ENCODE data around the gene FNDC11. TPM values are rescaled to one million over a fixed set of nuclear protein-coding genes. Genes with fewer than 3 reads are reported as not detected.

The FNDC11 gene
- total RNA-seq, 2 experiments from 2014 or later, result 1.7 to 1.8 TPM

DNA sequence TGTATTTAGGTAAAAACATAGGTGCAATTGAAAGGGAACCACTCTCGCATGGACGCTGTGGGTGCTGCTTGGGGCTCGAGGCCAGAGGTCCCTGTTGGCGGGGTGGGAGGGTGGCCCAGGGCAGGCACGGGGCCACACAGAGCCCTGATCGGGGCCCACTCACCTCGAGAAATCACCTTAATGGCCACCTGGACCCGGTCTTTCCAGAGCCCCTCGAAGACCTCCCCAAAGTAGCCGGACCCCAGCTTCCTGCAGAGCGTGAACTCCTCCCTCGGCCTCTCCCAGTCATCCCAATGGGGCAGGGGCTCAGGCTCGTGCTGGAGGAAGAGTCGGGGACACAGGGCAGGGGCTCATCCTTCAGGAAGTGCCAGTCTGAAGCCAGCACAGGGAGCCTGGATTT lies 20.6 kb upstream of the FNDC11 start:
- ChIA-PET POLR2A (no interaction called here), CTCF (no interaction called here)
- DNase-seq (peak in 1 of 14 experiments; percentile 21), ATAC-seq (ENCODE audit: poor library complexity) (no peak)
- Mint-ChIP-seq H3K4me1 (ENCODE audit: low read depth) (peaks cover 22% of the 10 kb centered on the region), H3K27me3 (no peaks in the 10 kb centered on the region), H3K4me3 (no peak overlapping the region), H3K9me3 (no peaks in the 10 kb centered on the region), H3K27ac (no peak overlapping the region), H3K36me3 (ENCODE audit: low read depth) (no peaks in the 10 kb centered on the region)
- TF ChIP-seq, protein P1, sequence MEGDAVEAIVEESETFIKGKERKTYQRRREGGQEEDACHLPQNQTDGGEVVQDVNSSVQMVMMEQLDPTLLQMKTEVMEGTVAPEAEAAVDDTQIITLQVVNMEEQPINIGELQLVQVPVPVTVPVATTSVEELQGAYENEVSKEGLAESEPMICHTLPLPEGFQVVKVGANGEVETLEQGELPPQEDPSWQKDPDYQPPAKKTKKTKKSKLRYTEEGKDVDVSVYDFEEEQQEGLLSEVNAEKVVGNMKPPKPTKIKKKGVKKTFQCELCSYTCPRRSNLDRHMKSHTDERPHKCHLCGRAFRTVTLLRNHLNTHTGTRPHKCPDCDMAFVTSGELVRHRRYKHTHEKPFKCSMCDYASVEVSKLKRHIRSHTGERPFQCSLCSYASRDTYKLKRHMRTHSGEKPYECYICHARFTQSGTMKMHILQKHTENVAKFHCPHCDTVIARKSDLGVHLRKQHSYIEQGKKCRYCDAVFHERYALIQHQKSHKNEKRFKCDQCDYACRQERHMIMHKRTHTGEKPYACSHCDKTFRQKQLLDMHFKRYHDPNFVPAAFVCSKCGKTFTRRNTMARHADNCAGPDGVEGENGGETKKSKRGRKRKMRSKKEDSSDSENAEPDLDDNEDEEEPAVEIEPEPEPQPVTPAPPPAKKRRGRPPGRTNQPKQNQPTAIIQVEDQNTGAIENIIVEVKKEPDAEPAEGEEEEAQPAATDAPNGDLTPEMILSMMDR (IDR thresholded peaks at IDR 0.05), result no peak
- Histone ChIP-seq H3K4me1 (ENCODE audit: insufficient read depth, low read length) (peaks cover 22% of the 10 kb centered on the region), H3K4me3 (ENCODE audit: low read length) (no peak overlapping the region), H3K27ac (ENCODE audit: low read depth in 1 of 2, low read length in 2 of 2) (no peak overlapping the region), H3K27me3 (ENCODE audit: control insufficient read depth in 1 of 2, insufficient read depth in 2 of 2, low read length in 2 of 2) (no peaks in the 10 kb centered on the region), H3K9me3 (ENCODE audit: control insufficient read depth in 1 of 2, insufficient read depth in 1 of 2, low read length in 2 of 2) (peaks cover 0 to 8% of the 10 kb centered on the region in 2 experiments), H3K36me3 (ENCODE audit: insufficient read depth, low read length) (no peaks in the 10 kb centered on the region)
- intact Hi-C loops (cut with DNase I, micrococcal nuclease), result no loop called here

GRCh38 chr20:63533871-63534393 lies 20.0 kb upstream of the FNDC11 start:
- ATAC-seq (ENCODE audit: poor library complexity) (no peak), DNase-seq (peak in 1 of 14 experiments; percentile 28)
- H3K36me3 Mint-ChIP-seq (ENCODE audit: low read depth), result no peaks in the 10 kb centered on the region
- no peak overlapping the region for H3K4me3 ChIP-seq (ENCODE audit: low read length)
- H3K9me3 Mint-ChIP-seq, result no peaks in the 10 kb centered on the region
- intact Hi-C loops (cut with DNase I, micrococcal nuclease), result no loop called here
- ChIA-PET POLR2A (interaction anchor here (0.7 kb wide), 1 partner anchor 12 kb away, joined by 3 read pairs; no protein-coding TSS in a partner anchor), CTCF (no interaction called here)
- H3K27ac ChIP-seq (ENCODE audit: low read depth in 1 of 2, low read length in 2 of 2), result no peak overlapping the region
- H3K27ac Mint-ChIP-seq, result no peak overlapping the region
- no peaks in the 10 kb centered on the region for H3K27me3 ChIP-seq (ENCODE audit: control insufficient read depth in 1 of 2, insufficient read depth in 2 of 2, low read length in 2 of 2)
- TF ChIP-seq, protein P1 (IDR thresholded peaks at IDR 0.05), result no peak
- peaks cover 28% of the 10 kb centered on the region for H3K4me1 ChIP-seq (ENCODE audit: insufficient read depth, low read length)
- peaks cover 22% of the 10 kb centered on the region for H3K4me1 Mint-ChIP-seq (ENCODE audit: low read depth)
- H3K9me3 ChIP-seq (ENCODE audit: control insufficient read depth in 1 of 2, insufficient read depth in 1 of 2, low read length in 2 of 2), result peaks cover 0 to 8% of the 10 kb centered on the region in 2 experiments
- no peak overlapping the region for H3K4me3 Mint-ChIP-seq
- H3K27me3 Mint-ChIP-seq, result no peaks in the 10 kb centered on the region
- H3K36me3 ChIP-seq (ENCODE audit: insufficient read depth, low read length), result no peaks in the 10 kb centered on the region

DNA sequence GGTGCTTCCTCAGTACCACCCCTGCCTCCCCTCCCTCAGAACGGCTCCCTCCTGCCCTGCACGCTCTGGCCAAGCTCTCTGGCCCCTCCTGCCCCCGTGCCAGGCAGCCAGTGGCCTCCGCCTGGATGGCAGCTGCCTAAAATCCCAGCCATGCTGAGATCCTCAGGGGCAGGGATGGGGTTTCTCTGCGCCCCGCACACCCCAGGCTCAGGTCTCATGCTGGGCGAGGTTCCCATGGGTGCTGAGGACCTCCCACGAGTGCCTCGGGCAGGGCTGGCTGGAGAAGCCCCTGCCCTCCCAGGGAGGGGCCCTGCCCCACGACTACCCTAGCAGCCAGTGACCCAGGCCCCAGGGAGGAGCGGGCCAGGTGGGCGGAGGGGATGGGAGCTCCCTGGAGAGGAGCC lies 19.5 kb upstream of the FNDC11 start:
- no peak overlapping the region for H3K4me3 Mint-ChIP-seq
- Histone ChIP-seq H3K36me3 (ENCODE audit: insufficient read depth, low read length) (no peaks in the 10 kb centered on the region), H3K4me3 (ENCODE audit: low read length) (no peak overlapping the region), H3K27me3 (ENCODE audit: control insufficient read depth in 1 of 2, insufficient read depth in 2 of 2, low read length in 2 of 2) (no peaks in the 10 kb centered on the region), H3K27ac (ENCODE audit: low read depth in 1 of 2, low read length in 2 of 2) (no peak overlapping the region), H3K4me1 (ENCODE audit: insufficient read depth, low read length) (peaks cover 33% of the 10 kb centered on the region), H3K9me3 (ENCODE audit: control insufficient read depth in 1 of 2, insufficient read depth in 1 of 2, low read length in 2 of 2) (peaks cover 0 to 8% of the 10 kb centered on the region in 2 experiments)
- H3K27ac Mint-ChIP-seq, result no peak overlapping the region
- CTCF ChIA-PET, result no interaction called here
- TF ChIP-seq, protein P1 (IDR thresholded peaks at IDR 0.05), result no peak
- H3K4me1 Mint-ChIP-seq (ENCODE audit: low read depth), result peaks cover 22% of the 10 kb centered on the region
- no peaks in the 10 kb centered on the region for H3K36me3 Mint-ChIP-seq (ENCODE audit: low read depth)
- POLR2A ChIA-PET, result interaction anchor here (0.7 to 1.2 kb wide), 3 partner anchors 12 to 108 kb away, joined by 3 read pairs; partner anchors contain the start of gene PPDPF
- H3K9me3 Mint-ChIP-seq, result no peaks in the 10 kb centered on the region
- no peak for DNase-seq
- intact Hi-C loops (cut with DNase I, micrococcal nuclease), result no loop called here
- ATAC-seq (ENCODE audit: poor library complexity), result no peak
- H3K27me3 Mint-ChIP-seq, result no peaks in the 10 kb centered on the region
